GM12891 (cell line): ENCODE measurements around the gene ATRNL1.

Source experiments
- POLR2A ChIP-seq: IDR thresholded peaks from 2 replicates; pipeline ENCODE4 v1.6.1; 2011; ENCODE audit warnings: low read depth, low read length, control low read depth
- POLR2AphosphoS5 ChIP-seq: IDR thresholded peaks from 2 replicates; pipeline ENCODE4 v1.6.1; 2011; ENCODE audit warnings: low read depth, low read length, control low read depth
- POU2F2 ChIP-seq: IDR thresholded peaks from 2 replicates; pipeline ENCODE4 v1.6.1; 2011; ENCODE audit warnings: low read depth, mild to moderate bottlenecking, control low read depth, low read length, moderate library complexity
- SPI1 ChIP-seq: IDR thresholded peaks from 2 replicates; pipeline ENCODE4 v1.6.1; 2011; ENCODE audit warnings: low read depth, low read length, control low read depth
- TAF1 ChIP-seq: IDR thresholded peaks from 2 replicates; pipeline ENCODE4 v1.6.1; 2011; ENCODE audit warnings: low read depth, low read length, control low read depth

GRCh38 chr10:115525141-115525540 is 432.0 kb downstream of the ATRNL1 start:
- TF ChIP-seq POLR2A (no peak), POU2F2 (no peak), POLR2AphosphoS5 (no peak), SPI1 (no peak), TAF1 (no peak)
